ENCODE data around the gene RGS8.

DNA sequence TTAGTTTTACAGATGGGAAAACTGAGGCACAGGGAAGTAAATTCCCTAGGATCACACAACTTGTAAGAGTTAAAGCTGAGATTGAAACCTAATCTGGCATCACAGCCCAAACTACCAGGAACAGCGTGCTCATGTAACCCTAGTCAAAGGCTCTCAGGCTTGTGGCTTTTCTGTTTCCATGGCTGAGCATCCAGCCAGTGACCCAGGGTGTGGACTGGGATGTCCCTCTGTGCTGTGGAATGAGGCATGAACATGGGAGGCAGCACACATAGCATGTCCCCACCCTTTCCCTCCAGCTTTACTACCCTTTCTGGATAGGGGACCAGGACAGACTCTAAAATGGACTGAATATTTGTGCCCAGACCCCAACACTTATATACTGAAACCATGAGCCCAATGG lies 45.1 kb downstream of the RGS8 start:
- no peak for TF ChIP-seq FOXM1 (IDR thresholded peaks at IDR 0.05; ENCODE audit: borderline replicate concordance)
- no peak for TF ChIP-seq SUZ12 (IDR thresholded peaks at IDR 0.05)
- TF ChIP-seq, protein P1, sequence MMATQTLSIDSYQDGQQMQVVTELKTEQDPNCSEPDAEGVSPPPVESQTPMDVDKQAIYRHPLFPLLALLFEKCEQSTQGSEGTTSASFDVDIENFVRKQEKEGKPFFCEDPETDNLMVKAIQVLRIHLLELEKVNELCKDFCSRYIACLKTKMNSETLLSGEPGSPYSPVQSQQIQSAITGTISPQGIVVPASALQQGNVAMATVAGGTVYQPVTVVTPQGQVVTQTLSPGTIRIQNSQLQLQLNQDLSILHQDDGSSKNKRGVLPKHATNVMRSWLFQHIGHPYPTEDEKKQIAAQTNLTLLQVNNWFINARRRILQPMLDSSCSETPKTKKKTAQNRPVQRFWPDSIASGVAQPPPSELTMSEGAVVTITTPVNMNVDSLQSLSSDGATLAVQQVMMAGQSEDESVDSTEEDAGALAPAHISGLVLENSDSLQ (IDR thresholded peaks at IDR 0.05), result no peak
- TF ChIP-seq SP1 (IDR thresholded peaks at IDR 0.05), result no peak
- no peak for TF ChIP-seq ARNT (IDR thresholded peaks at IDR 0.05)
- TF ChIP-seq TARDBP (IDR thresholded peaks at IDR 0.05), result no peak
- TF ChIP-seq FOXK2 (IDR thresholded peaks at IDR 0.05), result no peak
- TF ChIP-seq L3MBTL2 (conservative IDR thresholded peaks at IDR 0.05), result no peak
- no peak for TF ChIP-seq BHLHE40 (IDR thresholded peaks at IDR 0.05; ENCODE audit: borderline replicate concordance)
- no peak for TF ChIP-seq HDGF (IDR thresholded peaks at IDR 0.05; ENCODE audit: borderline replicate concordance)
- no peak for TF ChIP-seq NFRKB (IDR thresholded peaks at IDR 0.05)
- TF ChIP-seq ELF4 (IDR thresholded peaks at IDR 0.05), result no peak
- no peak for TF ChIP-seq FOXA1 (IDR thresholded peaks at IDR 0.05)
- TF ChIP-seq LEF1 (IDR thresholded peaks at IDR 0.05; ENCODE audit: borderline replicate concordance), result no peak

All from HEK293T (cell line).